Measurements from ENCODE around the gene PEX12. TPM values are rescaled to one million over a fixed set of nuclear protein-coding genes. Genes with fewer than 3 reads are reported as not detected.
"Not testable (repeated sequence)": the region's sequence is repeated elsewhere in the genome, so short reads cannot be mapped to it uniquely, and the experiment has no call there.

Gene PEX12
- polyA plus RNA-seq, 2 of the 4 experiments (the other 2 are of a cell fraction), result 4.7 to 11.2 TPM

DNA sequence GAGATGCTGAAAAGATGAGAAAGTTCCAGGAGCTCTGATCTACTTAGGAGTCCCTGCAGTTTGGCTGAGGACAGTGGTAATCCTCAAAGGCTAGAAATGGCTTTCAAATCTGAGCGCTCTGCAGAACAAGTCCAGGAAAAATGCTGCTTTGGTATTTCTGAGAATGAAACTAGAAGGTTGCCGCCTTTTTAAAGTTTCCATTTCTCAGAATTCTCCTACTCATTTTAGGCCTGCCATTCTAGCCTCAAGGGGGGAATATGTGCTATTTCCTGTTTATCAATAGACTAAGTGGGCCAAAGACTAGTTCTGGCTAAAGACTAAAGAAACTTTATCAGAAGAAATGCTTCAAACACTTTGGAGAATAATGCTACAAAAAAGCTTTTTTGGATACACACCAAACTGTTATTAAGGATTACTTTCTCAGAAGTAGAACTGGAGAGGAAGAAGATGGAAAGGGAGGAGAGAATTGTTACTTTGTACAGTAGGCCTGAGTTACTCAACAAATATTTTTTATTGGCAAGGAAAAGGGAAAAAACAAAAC lies 40.7 kb downstream of the PEX12 start, which contains the start of gene SLFN12L (continued):
- TF ChIP-seq NR3C1 (IDR thresholded peaks at IDR 0.05), result no peak
- TF ChIP-seq PBX3 (IDR thresholded peaks at IDR 0.05), result no peak
- no peak for TF ChIP-seq ESRRA (IDR thresholded peaks at IDR 0.05; ENCODE audit: borderline replicate concordance, low read length)

DNA sequence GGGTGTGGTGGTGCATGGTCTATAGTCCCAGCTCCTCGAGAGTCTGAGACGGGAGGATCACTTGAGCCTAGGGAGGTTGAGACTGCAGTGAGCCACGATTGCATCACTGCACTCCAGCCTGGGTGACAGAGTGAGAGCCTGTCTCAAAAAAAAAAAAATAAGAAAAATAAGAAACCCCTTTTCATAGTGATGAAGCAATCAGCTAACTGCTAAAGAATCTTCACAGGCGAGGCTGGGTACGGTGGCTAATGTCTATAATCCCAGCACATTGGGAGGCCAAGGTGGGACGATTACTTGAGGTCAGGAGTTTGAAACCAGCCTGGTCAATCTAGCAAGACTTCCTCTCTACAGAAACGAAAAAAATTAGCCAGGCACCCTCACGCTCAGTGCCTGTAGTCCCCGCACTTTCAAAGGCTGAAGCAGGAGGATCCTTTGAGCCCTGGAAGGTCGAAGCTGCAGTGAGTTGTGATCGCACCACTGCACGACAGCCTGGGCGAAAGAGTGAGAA lies 41.7 kb downstream of the PEX12 start:
- TF ChIP-seq KDM5A (IDR thresholded peaks at IDR 0.05) (no peak), MAX (IDR thresholded peaks at IDR 0.05) (no peak)
- DNase-seq (ENCODE audit: low read depth in 1 of 2, low spot score in 1 of 2) (no peak), FAIRE-seq (no peak), ATAC-seq (no peak)
- Histone ChIP-seq H3K4me2 (no peak overlapping the region), H3K4me3 (no peak overlapping the region), H3K4me1 (no peaks in the 10 kb centered on the region), H3K9me3 (no peaks in the 10 kb centered on the region), H3K27ac (no peak overlapping the region)
- POLR2A ChIA-PET, result no interaction called here
- 65% methylated on average over 13 of the region's 13 CpGs for WGBS (ENCODE audit: missing lambda C conversion rate)
- CTCF ChIA-PET, result interaction anchor here (0.8 to 15.4 kb wide), 8 partner anchors 12 to 368 kb away, joined by 3 to 308 read pairs (median 34); no protein-coding TSS in a partner anchor

- H3K4me1 ChIP-seq; FAIRE-seq; ATAC-seq; DNase-seq (ENCODE audit: low read depth in 1 of 2, low spot score in 1 of 2); H3K4me3 ChIP-seq; H3K9me3 ChIP-seq; H3K27ac ChIP-seq; H3K4me2 ChIP-seq: not testable (repeated sequence)
- ChIA-PET CTCF (interaction anchor here (1.0 to 15.4 kb wide), 9 partner anchors 12 to 394 kb away, joined by 3 to 308 read pairs (median 20); partner anchors contain the start of gene NLE1), POLR2A (interaction anchor here (0.7 kb wide), 1 partner anchor 52 kb away, joined by 4 read pairs; the partner anchor contains the start of gene AP2B1)
- WGBS (ENCODE audit: missing lambda C conversion rate), result 84% methylated on average over 9 of the region's 9 CpGs
These were observed 43.0 kb downstream of the PEX12 start for GRCh38 chr17:35535406-35535805.

GRCh38 chr17:35534576-35535093 lies 43.7 kb downstream of the PEX12 start:
- Histone ChIP-seq H3K27ac (no peak overlapping the region), H3K4me2 (no peak overlapping the region), H3K9me3 (no peaks in the 10 kb centered on the region), H3K4me3 (no peak overlapping the region), H3K4me1 (no peaks in the 10 kb centered on the region)
- DNase-seq (ENCODE audit: low read depth in 1 of 2, low spot score in 1 of 2), result no peak
- no peak for FAIRE-seq
- WGBS (ENCODE audit: missing lambda C conversion rate), result 80% methylated on average over 3 of the region's 3 CpGs
- CTCF ChIA-PET, result interaction anchor here (0.7 to 15.4 kb wide), 20 partner anchors 10 to 1115 kb away, joined by 3 to 308 read pairs (median 8); partner anchors contain the start of genes NLE1, SLFN14 and SLFN5
- TF ChIP-seq ZSCAN20 (CRISPR knock-in tag; IDR thresholded peaks at IDR 0.05) (no peak), POLR2A (IDR thresholded peaks at IDR 0.05; ENCODE audit: low read length) (no peak), RARB (CRISPR knock-in tag; IDR thresholded peaks at IDR 0.05) (no peak), HEYL (CRISPR knock-in tag; IDR thresholded peaks at IDR 0.05) (no peak), BHLHE40 (IDR thresholded peaks at IDR 0.05; ENCODE audit: low read depth, low read length) (no peak), NFE2L2 (conservative IDR thresholded peaks at IDR 0.05; ENCODE audit: low read length) (no peak), NR3C1 (IDR thresholded peaks at IDR 0.05) (no peak), FOXS1 (CRISPR knock-in tag; IDR thresholded peaks at IDR 0.05) (no peak), KDM1A (IDR thresholded peaks at IDR 0.05; ENCODE audit: low read depth) (no peak), TFCP2L1 (CRISPR knock-in tag; IDR thresholded peaks at IDR 0.05) (no peak), ESRRA (IDR thresholded peaks at IDR 0.05; ENCODE audit: borderline replicate concordance, low read length) (no peak), PHF8 (IDR thresholded peaks at IDR 0.05; ENCODE audit: borderline replicate concordance, low read depth) (no peak), RAD21 (conservative IDR thresholded peaks at IDR 0.05 in 1 of 2, IDR thresholded peaks at IDR 0.05 in 1 of 2) (no peak), FOSL2 (IDR thresholded peaks at IDR 0.05) (no peak), FOSL2 (CRISPR knock-in tag; IDR thresholded peaks at IDR 0.05) (no peak)
- TF ChIP-seq, protein P1, sequence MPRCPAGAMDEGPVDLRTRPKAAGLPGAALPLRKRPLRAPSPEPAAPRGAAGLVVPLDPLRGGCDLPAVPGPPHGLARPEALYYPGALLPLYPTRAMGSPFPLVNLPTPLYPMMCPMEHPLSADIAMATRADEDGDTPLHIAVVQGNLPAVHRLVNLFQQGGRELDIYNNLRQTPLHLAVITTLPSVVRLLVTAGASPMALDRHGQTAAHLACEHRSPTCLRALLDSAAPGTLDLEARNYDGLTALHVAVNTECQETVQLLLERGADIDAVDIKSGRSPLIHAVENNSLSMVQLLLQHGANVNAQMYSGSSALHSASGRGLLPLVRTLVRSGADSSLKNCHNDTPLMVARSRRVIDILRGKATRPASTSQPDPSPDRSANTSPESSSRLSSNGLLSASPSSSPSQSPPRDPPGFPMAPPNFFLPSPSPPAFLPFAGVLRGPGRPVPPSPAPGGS (IDR thresholded peaks at IDR 0.05), result no peak
- POLR2A ChIA-PET, result interaction anchor here (0.7 kb wide), 1 partner anchor 52 kb away, joined by 4 read pairs; the partner anchor contains the start of gene AP2B1
- no peak for ATAC-seq
